Ovary (tissue), 3 donors: Measurements from ENCODE around the gene OTUD7B.

Experiments used
- CTCF ChIP-seq, 3 donors: fragments of 450-650 bp in 2 of 3; fragments of 200-600 bp in 1 of 3; IDR thresholded peaks; one replicate each; pipeline versions ENCODE4 v1.5.1 to v1.8.0; 2016 to 2022; ENCODE audit warnings: antibody characterized with exemption in 3 of 3, mild to moderate bottlenecking in 1 of 3
- POLR2A ChIP-seq: fragments of 450-650 bp; IDR thresholded peaks from one replicate; pipeline ENCODE4 v1.6.1; 2017; ENCODE audit warnings: antibody characterized with exemption, mild to moderate bottlenecking, moderate library complexity
- donor health status: DM: no; HTN: no; CAD: no.

- TF ChIP-seq CTCF (IDR thresholded peaks at IDR 0.05) (no peak), POLR2A (no peak)
Measured at GRCh38 chr1:149967041-149967440, 43.5 kb downstream of the OTUD7B start.
